Lung (tissue), 12 donors: ENCODE data around the gene COL4A1. TPM values are rescaled to one million over a fixed set of nuclear protein-coding genes. Genes with fewer than 3 reads are reported as not detected.
A peak's percentile ranks its signal among the peaks of the same experiment; 100 is the strongest.

Experiments
- ATAC-seq: fragments of 200-7000 bp; cut with Tn5 transposase; one replicate; pipeline ENCODE4 v1.9.1; 2020; ENCODE audit warnings: moderate number of reproducible peaks; ENCODE audit not compliant: insufficient read depth, low FRiP score
- DNase-seq, 3 donors: peaks; one replicate each; pipeline ENCODE4 v3.0.0-alpha.2; 2013 to 2017
- H3K27ac ChIP-seq, 2 donors: one replicate each; pipeline ENCODE4 v1.5.1; 2013; ENCODE audit warnings: mild to moderate bottlenecking in 2 of 2, moderate library complexity in 2 of 2, control low read depth in 1 of 2, inconsistent platforms in 1 of 2, low read depth in 1 of 2, low read length in 1 of 2
- H3K27me3 ChIP-seq, 3 donors: one replicate each; pipeline ENCODE4 v1.5.1; 2013; ENCODE audit warnings: low read length in 2 of 3; ENCODE audit not compliant: control insufficient read depth in 3 of 3, insufficient read depth in 3 of 3
- H3K36me3 ChIP-seq, 4 donors: one replicate each; pipeline ENCODE4 v1.5.1; 2013; ENCODE audit warnings: low read length in 4 of 4, mild to moderate bottlenecking in 1 of 4, moderate library complexity in 1 of 4; ENCODE audit not compliant: control insufficient read depth in 4 of 4, insufficient read depth in 4 of 4
- H3K4me1 ChIP-seq, 5 donors: one replicate each; pipeline ENCODE4 v1.5.1; 2013; ENCODE audit warnings: low read length in 5 of 5, mild to moderate bottlenecking in 2 of 5, moderate library complexity in 1 of 5; ENCODE audit not compliant: control insufficient read depth in 5 of 5, insufficient read depth in 5 of 5
- H3K4me3 ChIP-seq: one replicate; pipeline ENCODE4 v1.5.1; 2013; ENCODE audit warnings: mild to moderate bottlenecking, control low read depth, moderate library complexity
- H3K9ac ChIP-seq, 2 donors: one replicate each; pipeline ENCODE4 v1.5.1; 2013; ENCODE audit warnings: low read length in 2 of 2, control low read depth in 1 of 2; ENCODE audit not compliant: insufficient read depth in 1 of 2
- H3K9me3 ChIP-seq, 4 donors: one replicate each; pipeline ENCODE4 v1.5.1; 2013; ENCODE audit warnings: low read length in 3 of 4, mild to moderate bottlenecking in 1 of 4, moderate library complexity in 1 of 4; ENCODE audit not compliant: control insufficient read depth in 4 of 4, insufficient read depth in 3 of 4
- WGBS, 2 donors: extraction: QIAGEN DNeasy Blood & Tissue Kit; methylation state at CpG; one replicate each; pipeline ENCODE4 v1.1.7; 2013; 5-methylcytosine and 5-hydroxymethylcytosine counted together
- polyA plus RNA-seq, 2 donors: library from polyadenylated mRNA; stranded (reverse); fragments of 200-250 nt; gene quantifications; one replicate each; pipeline ENCODE4 v1.2.1, GENCODE V29; 2013
- total RNA-seq, 2 donors: library from RNA; depleted of rRNA in 1 of 2; stranded (reverse); fragments of >200 nt in 1 of 2; gene quantifications; one replicate each; pipeline ENCODE4 v1.2.1, GENCODE V29; 2014 to 2021
- TF ChIP-seq, protein P1 (sequence below): IDR thresholded peaks from 2 replicates; pipeline ENCODE4 v1.5.1; 2012; ENCODE audit warnings: mild to moderate bottlenecking; ENCODE audit errors: control extremely low read depth, extremely low read depth
- donor health status: control.
- donor health status: control.
- donor health status: Bipolar disorder and iron deficiency.
- donor health status: healthy.
- donor health status: DM: yes; HTN: yes; CAD: no.

The COL4A1 gene
- total and polyA plus RNA-seq, 4 donors: 114 to 1,051 (median 318) TPM

DNA sequence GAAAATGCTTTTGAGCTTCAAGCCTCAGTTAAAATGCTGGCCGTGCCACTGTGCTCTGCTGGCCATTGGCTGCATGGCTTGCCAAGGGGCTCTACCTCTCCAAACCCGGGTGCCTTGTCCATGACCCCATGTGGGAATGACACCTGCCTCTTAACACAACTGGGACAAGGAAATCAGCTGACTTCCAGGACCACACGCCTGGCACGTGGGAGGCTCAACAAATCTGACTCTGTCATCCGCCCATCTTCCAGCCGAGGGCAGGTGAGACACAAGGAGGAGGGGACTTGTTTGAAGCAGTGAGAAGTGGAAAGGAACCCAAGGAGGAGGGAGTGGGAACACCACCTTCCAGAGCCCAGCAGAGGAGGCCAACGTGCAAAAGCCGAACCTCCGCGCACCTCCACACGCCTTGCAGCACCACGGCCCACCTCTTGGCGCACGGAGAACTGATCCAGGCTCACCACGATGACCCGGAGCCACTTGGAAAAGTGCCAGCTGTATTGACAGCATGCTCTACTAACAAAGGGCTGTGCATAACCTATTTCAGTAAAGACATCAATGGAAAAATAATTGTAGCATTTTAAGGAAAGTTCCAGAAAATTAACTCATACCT, 38.3 kb downstream of the COL4A1 start:
- Histone ChIP-seq H3K4me3 (no peak overlapping the region), H3K4me1 (peaks cover 12 to 38% (median 18%) of the 10 kb centered on the region in 5 donors), H3K36me3 (no peaks in the 10 kb centered on the region), H3K27ac (no peak overlapping the region), H3K27me3 (no peaks in the 10 kb centered on the region), H3K9me3 (no peaks in the 10 kb centered on the region), H3K9ac (no peak overlapping the region)
- 78 to 83% methylated on average over 16 of the region's 16 CpGs for WGBS, 2 donors
- DNase-seq (no peak), ATAC-seq (no peak)
- TF ChIP-seq, protein P1, sequence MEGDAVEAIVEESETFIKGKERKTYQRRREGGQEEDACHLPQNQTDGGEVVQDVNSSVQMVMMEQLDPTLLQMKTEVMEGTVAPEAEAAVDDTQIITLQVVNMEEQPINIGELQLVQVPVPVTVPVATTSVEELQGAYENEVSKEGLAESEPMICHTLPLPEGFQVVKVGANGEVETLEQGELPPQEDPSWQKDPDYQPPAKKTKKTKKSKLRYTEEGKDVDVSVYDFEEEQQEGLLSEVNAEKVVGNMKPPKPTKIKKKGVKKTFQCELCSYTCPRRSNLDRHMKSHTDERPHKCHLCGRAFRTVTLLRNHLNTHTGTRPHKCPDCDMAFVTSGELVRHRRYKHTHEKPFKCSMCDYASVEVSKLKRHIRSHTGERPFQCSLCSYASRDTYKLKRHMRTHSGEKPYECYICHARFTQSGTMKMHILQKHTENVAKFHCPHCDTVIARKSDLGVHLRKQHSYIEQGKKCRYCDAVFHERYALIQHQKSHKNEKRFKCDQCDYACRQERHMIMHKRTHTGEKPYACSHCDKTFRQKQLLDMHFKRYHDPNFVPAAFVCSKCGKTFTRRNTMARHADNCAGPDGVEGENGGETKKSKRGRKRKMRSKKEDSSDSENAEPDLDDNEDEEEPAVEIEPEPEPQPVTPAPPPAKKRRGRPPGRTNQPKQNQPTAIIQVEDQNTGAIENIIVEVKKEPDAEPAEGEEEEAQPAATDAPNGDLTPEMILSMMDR: no peak

DNA sequence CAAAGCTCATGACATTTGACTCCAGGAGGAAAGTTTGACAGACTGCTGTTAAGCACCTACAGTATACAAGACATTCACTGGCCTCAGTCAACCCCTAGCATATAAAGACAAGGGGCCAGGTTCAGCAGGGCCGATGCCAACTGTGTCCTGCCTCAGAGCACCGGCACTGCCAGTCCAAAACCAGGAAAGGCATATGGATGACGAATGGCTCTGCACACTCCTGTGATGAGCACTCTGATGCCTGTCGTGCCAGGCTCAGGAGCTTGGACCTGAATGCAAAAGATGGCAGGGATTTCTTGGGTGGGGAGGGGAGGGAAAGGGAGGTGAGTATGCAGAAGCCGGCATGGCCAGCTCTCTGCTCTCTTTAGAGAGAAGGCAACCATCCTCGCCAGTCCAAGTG, 38.9 kb downstream of the COL4A1 start:
- DNase-seq: no peak

DNA sequence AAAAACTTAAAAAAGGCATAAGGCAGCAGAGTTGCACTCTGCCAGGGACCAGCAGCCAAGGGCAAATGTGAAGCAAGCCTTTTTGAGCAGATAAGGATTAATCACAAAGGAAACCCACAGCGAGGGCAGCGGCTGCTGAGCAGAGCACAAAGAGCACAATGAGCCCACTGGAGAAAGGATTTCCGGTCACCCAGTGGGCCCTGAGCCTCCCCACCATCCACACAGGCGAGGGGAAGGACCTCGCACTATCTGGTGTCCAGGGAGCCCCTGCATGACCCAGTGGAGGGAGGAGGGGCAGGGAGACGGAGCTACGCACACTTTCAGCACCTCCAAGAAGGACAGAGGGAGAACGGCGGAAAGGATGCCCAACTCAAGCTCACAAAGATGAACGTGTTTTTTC, 40.0 kb downstream of the COL4A1 start:
- peaks cover 12 to 54% (median 26%) of the 10 kb centered on the region in 5 donors for H3K4me1 ChIP-seq
- ATAC-seq (no peak), DNase-seq (peak in 2 of 3 donors; percentile 22 to 41)
- no peak overlapping the region for H3K9ac ChIP-seq
- no peaks in the 10 kb centered on the region for H3K27me3 ChIP-seq
- H3K27ac ChIP-seq: no peak overlapping the region
- 27 to 48% methylated on average over 10 of the region's 10 CpGs for WGBS, 2 donors
- no peaks in the 10 kb centered on the region for H3K9me3 ChIP-seq
- TF ChIP-seq, protein P1: no peak
- no peak overlapping the region for H3K4me3 ChIP-seq
- no peaks in the 10 kb centered on the region for H3K36me3 ChIP-seq

More for the DNA sequence above, 38.9 kb downstream of the COL4A1 start:
- H3K4me3 ChIP-seq: no peak overlapping the region
- no peaks in the 10 kb centered on the region for H3K36me3 ChIP-seq
- H3K4me1 ChIP-seq: peaks cover 12 to 43% (median 20%) of the 10 kb centered on the region in 5 donors
- H3K9ac ChIP-seq: no peak overlapping the region
- no peak overlapping the region for H3K27ac ChIP-seq
- ATAC-seq: no peak
- no peaks in the 10 kb centered on the region for H3K27me3 ChIP-seq
- H3K9me3 ChIP-seq: no peaks in the 10 kb centered on the region
- TF ChIP-seq, protein P1: no peak
- 72 to 73% methylated on average over 6 of the region's 6 CpGs for WGBS, 2 donors

DNA sequence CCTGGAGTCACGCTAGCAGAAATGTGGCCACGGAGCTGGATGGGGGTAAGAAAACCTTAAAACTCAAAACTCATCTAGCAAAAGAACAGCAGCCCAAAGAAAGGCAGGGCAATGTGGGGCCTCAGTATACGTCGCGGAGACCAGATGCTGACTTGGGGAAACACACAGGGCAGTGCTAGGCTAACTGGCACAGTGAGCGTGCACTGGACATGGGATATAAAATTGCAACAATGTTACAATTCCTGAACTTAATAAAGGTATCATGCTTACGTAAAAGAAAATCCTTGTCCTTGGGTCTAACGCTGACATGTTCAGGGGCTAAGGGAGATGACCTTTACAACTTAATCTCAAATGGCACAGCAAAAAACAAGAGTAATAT, 40.5 kb downstream of the COL4A1 start:
- Histone ChIP-seq H3K4me3 (no peak overlapping the region), H3K27me3 (no peaks in the 10 kb centered on the region), H3K9ac (no peak overlapping the region), H3K9me3 (no peaks in the 10 kb centered on the region), H3K4me1 (peaks cover 12 to 56% (median 26%) of the 10 kb centered on the region in 5 donors), H3K36me3 (no peaks in the 10 kb centered on the region), H3K27ac (peak overlapping the region in 1 of 2 donors; percentile 40)
- ATAC-seq (no peak), DNase-seq (no peak)
- TF ChIP-seq, protein P1: no peak
- 55 to 79% methylated on average over 8 of the region's 8 CpGs for WGBS, 2 donors
